Ovary (tissue), 3 donors: ENCODE data around the gene GABRG3.

Source experiments
- CTCF ChIP-seq, 3 donors: fragments of 450-650 bp in 2 of 3; fragments of 200-600 bp in 1 of 3; IDR thresholded peaks; one replicate each; pipeline versions ENCODE4 v1.5.1 to v1.8.0; 2016 to 2022; ENCODE audit warnings: antibody characterized with exemption in 3 of 3, mild to moderate bottlenecking in 1 of 3
- EP300 ChIP-seq: sonication (generic); formaldehyde crosslinking; IDR thresholded peaks from one replicate; pipeline ENCODE4 v1.6.1; 2017; ENCODE audit warnings: antibody characterized with exemption
- POLR2A ChIP-seq: fragments of 450-650 bp; IDR thresholded peaks from one replicate; pipeline ENCODE4 v1.6.1; 2017; ENCODE audit warnings: antibody characterized with exemption, mild to moderate bottlenecking, moderate library complexity
- donor health status: DM: no; HTN: no; CAD: no.

- TF ChIP-seq CTCF (IDR thresholded peaks at IDR 0.05) (no peak), POLR2A (no peak), EP300 (no peak)
These were observed 94.8 kb downstream of the GABRG3 start for GRCh38 chr15:27065785-27066184.
